Endothelial cell of umbilical vein (primary cell): Measurements from ENCODE around the gene MCM3. TPM values are rescaled to one million over a fixed set of nuclear protein-coding genes. Genes with fewer than 3 reads are reported as not detected.

Experiments
- BruUV-seq: library from RNA; stranded (reverse); fragments of 400-500 nt; replicated peaks from 2 replicates; lab custom pipeline; 2021; lab: Mats Ljungman, UMichigan
- CTCF ChIA-PET: fragments of 300-600, 350-600 bp; sonication (Branson Sonifier 250); formaldehyde crosslinking; loops from one replicate; lab custom pipeline; 2021; ENCODE audit warnings: antibody characterized with exemption, inconsistent platforms; lab: Charles Lee
- POLR2A ChIA-PET: fragments of 300-600, 350-600 bp; sonication (Branson Sonifier 250); formaldehyde crosslinking; loops from one replicate; lab custom pipeline; 2021; ENCODE audit warnings: antibody characterized with exemption, inconsistent platforms; lab: Charles Lee
- DNase-seq: peaks from one replicate; pipeline ENCODE4 v3.0.0-alpha.2; 2011; ENCODE audit warnings: low read depth, low spot score
- FAIRE-seq: peaks from 2 replicates; lab custom pipeline; 2011; peaks lifted over from hg19 to GRCh38; lab: Jason Lieb, UNC
- H2AFZ ChIP-seq: 2 replicates; pipeline ENCODE4 v1.6.0; 2012; ENCODE audit warnings: low read depth, low read length, control low read depth, inconsistent platforms
- H3K27ac ChIP-seq: 2 replicates; pipeline ENCODE4 v1.5.1; 2011; ENCODE audit warnings: low read depth, mild to moderate bottlenecking, control low read depth, low read length, moderate library complexity; ENCODE audit not compliant: insufficient read depth
- H3K27me3 ChIP-seq, 2 experiments: 2 replicates each; pipeline versions ENCODE4 v1.6.0 to v1.6.1; 2011; ENCODE audit warnings: low read length in 2 of 2, mixed read lengths in 1 of 2; ENCODE audit not compliant: control insufficient read depth in 2 of 2, insufficient read depth in 2 of 2
- H3K36me3 ChIP-seq, 2 experiments: 2 replicates in 1 of 2; 3 replicates in 1 of 2; pipeline ENCODE4 v1.5.1; 2011; ENCODE audit warnings: low read length in 2 of 2, mild to moderate bottlenecking in 1 of 2, moderate library complexity in 1 of 2; ENCODE audit not compliant: control insufficient read depth in 2 of 2, insufficient read depth in 2 of 2; ENCODE audit errors: extremely low read depth in 1 of 2
- H3K4me1 ChIP-seq: 3 replicates; pipeline ENCODE4 v1.5.1; 2011; ENCODE audit warnings: mild to moderate bottlenecking, low read length; ENCODE audit not compliant: control insufficient read depth, insufficient read depth; ENCODE audit errors: extremely low read depth
- H3K4me2 ChIP-seq: 2 replicates; pipeline ENCODE4 v1.6.1; 2011; ENCODE audit warnings: low read length, control low read depth, mixed read lengths; ENCODE audit not compliant: insufficient read depth
- H3K4me3 ChIP-seq, 3 experiments: fragments of 200-600 bp in 1 of 3; sonication (generic), shearing (Covaris generic) in 1 of 3; replicated peaks in 1 of 3; 2 replicates each; pipeline ENCODE4 v1.5.1; 2011 to 2016; ENCODE audit warnings: control low read depth in 3 of 3, low read length in 3 of 3, mild to moderate bottlenecking in 2 of 3, inconsistent platforms in 1 of 3, low read depth in 1 of 3, moderate library complexity in 1 of 3; ENCODE audit not compliant: insufficient read depth in 1 of 3
- H3K79me2 ChIP-seq: 2 replicates; pipeline ENCODE4 v1.6.0; 2012; ENCODE audit warnings: low read length, inconsistent platforms; ENCODE audit not compliant: control insufficient read depth, insufficient read depth
- H3K9ac ChIP-seq: replicated peaks from 2 replicates; pipeline ENCODE3; 2011; ENCODE audit warnings: low read length, control low read depth; ENCODE audit not compliant: insufficient read depth; ENCODE audit errors: extremely low read depth
- H3K9me1 ChIP-seq: replicated peaks from 3 replicates; pipeline ENCODE4 v1.6.0; 2011; ENCODE audit warnings: mild to moderate bottlenecking, low read length; ENCODE audit not compliant: control insufficient read depth, insufficient read depth; ENCODE audit errors: extremely low read depth
- H3K9me3 ChIP-seq: replicated peaks from 2 replicates; pipeline ENCODE4 v1.5.1; 2012; ENCODE audit warnings: low read length, inconsistent platforms; ENCODE audit not compliant: control insufficient read depth, insufficient read depth
- H4K20me1 ChIP-seq: replicated peaks from 2 replicates; pipeline ENCODE3; 2011; ENCODE audit warnings: mild to moderate bottlenecking, low read length; ENCODE audit not compliant: control insufficient read depth, insufficient read depth; ENCODE audit errors: extremely low read depth
- EZH2 ChIP-seq: IDR thresholded peaks from 2 replicates; pipeline ENCODE4 v1.6.1; 2012; ENCODE audit warnings: borderline replicate concordance, low read depth, mild to moderate bottlenecking, moderate library complexity, low read length, inconsistent platforms; ENCODE audit not compliant: severe bottlenecking
- FOS ChIP-seq: IDR thresholded peaks from 2 replicates; pipeline ENCODE4 v1.6.1; 2011; ENCODE audit warnings: mild to moderate bottlenecking, low read length, moderate library complexity, borderline replicate concordance; ENCODE audit not compliant: insufficient read depth
- JUN ChIP-seq: IDR thresholded peaks from 2 replicates; pipeline ENCODE4 v1.6.1; 2011; ENCODE audit warnings: borderline replicate concordance, low read depth; ENCODE audit not compliant: insufficient read length, insufficient read depth
- MYC ChIP-seq: IDR thresholded peaks from one replicate; pipeline ENCODE4 v1.6.1; 2011; ENCODE audit warnings: mild to moderate bottlenecking, low read depth, low read length
- POLR2A ChIP-seq: IDR thresholded peaks from 2 replicates; pipeline ENCODE4 v1.6.1; 2012; ENCODE audit warnings: low read depth, mild to moderate bottlenecking, control low read depth, low read length
- POLR2AphosphoS5 ChIP-seq: IDR thresholded peaks from 2 replicates; pipeline ENCODE4 v1.6.1; 2012; ENCODE audit warnings: low read depth, mild to moderate bottlenecking, control low read depth, low read length, moderate library complexity; ENCODE audit not compliant: insufficient read depth
- dilution Hi-C: fragments of 300-500 bp; cut with MboI; formaldehyde crosslinking; loops from one replicate; pipeline ENCODE4 v1.15.0; 2019; ENCODE audit warnings: low sequenced_read_pairs; ENCODE audit not compliant: extremely low pct_ligation_motif_present
- intact Hi-C: fragments of 100-400 bp; cut with micrococcal nuclease; formaldehyde crosslinking; loops from one replicate; pipeline ENCODE4 v1.10.0; 2022
- polyA plus RNA-seq, 4 experiments: library from polyadenylated mRNA; depleted of rRNA in 3 of 4; stranded (reverse) in 3 of 4; unstranded in 1 of 4; fragments of >200 nt; gene quantifications; 2 replicates each; pipeline versions ENCODE4 v1.2.1 to v1.2.3, GENCODE V29; 2011 to 2012; ENCODE audit warnings: missing spikeins in 1 of 4
- total RNA-seq: library from RNA; stranded (reverse); gene quantifications from 2 replicates; pipeline ENCODE4 v1.2.3, GENCODE V29; 2021
- TF ChIP-seq, protein P1 (sequence below), 2 donors: IDR thresholded peaks; 1 replicate in 1 of 2; 2 replicates in 1 of 2; pipeline ENCODE4 v1.5.1; 2011; ENCODE audit warnings: low read length in 2 of 2, mild to moderate bottlenecking in 2 of 2, moderate library complexity in 2 of 2, control low read depth in 1 of 2, inconsistent platforms in 1 of 2, low read depth in 1 of 2; ENCODE audit not compliant: insufficient read depth in 1 of 2; ENCODE audit errors: extremely low read depth in 1 of 2
- TF ChIP-seq, protein P2 (sequence below): IDR thresholded peaks from 2 replicates; pipeline ENCODE4 v1.6.1; 2011; ENCODE audit not compliant: insufficient read depth, insufficient read length

The MCM3 gene
- total and polyA plus RNA-seq, 2 donors (not counting 3 experiments of a cell fraction or from before 2014, with no cell fraction given), result 57.2 to 81.6 TPM

DNA sequence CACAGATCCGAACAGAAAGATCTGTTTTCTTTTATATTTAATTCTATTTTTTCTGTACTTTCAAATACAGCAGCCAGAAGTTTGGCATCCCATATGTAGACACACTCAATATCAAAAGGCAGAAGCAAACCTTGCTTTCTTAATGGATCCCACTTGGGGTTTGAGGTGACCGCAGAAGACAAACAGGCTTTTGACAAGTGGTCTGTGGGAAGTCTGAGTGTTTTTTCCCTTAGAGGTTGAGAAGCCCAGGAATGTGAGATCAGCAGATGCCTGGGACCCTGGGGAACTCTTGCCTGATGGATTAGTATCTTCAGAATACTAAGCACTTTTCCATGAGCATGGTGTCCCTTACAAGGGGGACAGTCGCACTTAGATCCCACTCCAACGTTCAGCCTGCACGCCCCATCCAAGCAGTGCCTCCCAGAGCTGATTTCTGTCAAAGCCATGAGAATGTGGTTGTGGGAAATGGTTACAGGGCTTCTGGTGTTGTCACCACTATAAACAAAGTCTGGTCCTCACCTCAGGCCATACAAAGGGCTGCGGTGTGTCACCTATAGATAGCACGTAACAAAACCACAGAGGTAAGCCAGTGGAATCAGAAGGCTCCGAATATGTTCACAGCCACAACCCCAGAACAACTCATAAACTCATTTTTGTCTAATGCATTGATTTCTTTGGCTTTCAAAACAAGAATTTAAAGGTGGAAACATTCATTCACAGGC is 53.0 kb downstream of the MCM3 start:
- Histone ChIP-seq H3K4me3 (no peak overlapping the region), H3K27me3 (no peaks in the 10 kb centered on the region), H4K20me1 (no peaks in the 10 kb centered on the region), H3K79me2 (no peaks in the 10 kb centered on the region), H3K27ac (no peak overlapping the region), H2AFZ (no peak overlapping the region), H3K9me1 (no peaks in the 10 kb centered on the region), H3K4me2 (no peak overlapping the region), H3K4me1 (no peaks in the 10 kb centered on the region), H3K9ac (no peak overlapping the region), H3K9me3 (no peaks in the 10 kb centered on the region), H3K36me3 (no peaks in the 10 kb centered on the region)
- BruUV-seq, result no TSS peak
- TF ChIP-seq POLR2A (no peak), JUN (no peak), EZH2 (no peak), POLR2AphosphoS5 (no peak), FOS (no peak), MYC (no peak)
- TF ChIP-seq, protein P1, sequence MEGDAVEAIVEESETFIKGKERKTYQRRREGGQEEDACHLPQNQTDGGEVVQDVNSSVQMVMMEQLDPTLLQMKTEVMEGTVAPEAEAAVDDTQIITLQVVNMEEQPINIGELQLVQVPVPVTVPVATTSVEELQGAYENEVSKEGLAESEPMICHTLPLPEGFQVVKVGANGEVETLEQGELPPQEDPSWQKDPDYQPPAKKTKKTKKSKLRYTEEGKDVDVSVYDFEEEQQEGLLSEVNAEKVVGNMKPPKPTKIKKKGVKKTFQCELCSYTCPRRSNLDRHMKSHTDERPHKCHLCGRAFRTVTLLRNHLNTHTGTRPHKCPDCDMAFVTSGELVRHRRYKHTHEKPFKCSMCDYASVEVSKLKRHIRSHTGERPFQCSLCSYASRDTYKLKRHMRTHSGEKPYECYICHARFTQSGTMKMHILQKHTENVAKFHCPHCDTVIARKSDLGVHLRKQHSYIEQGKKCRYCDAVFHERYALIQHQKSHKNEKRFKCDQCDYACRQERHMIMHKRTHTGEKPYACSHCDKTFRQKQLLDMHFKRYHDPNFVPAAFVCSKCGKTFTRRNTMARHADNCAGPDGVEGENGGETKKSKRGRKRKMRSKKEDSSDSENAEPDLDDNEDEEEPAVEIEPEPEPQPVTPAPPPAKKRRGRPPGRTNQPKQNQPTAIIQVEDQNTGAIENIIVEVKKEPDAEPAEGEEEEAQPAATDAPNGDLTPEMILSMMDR (IDR thresholded peaks at IDR 0.05; ENCODE audit: extremely low read depth in 1 of 2, insufficient read depth in 1 of 2, low read depth in 1 of 2, low read length in 2 of 2), result no peak
- TF ChIP-seq, protein P2, sequence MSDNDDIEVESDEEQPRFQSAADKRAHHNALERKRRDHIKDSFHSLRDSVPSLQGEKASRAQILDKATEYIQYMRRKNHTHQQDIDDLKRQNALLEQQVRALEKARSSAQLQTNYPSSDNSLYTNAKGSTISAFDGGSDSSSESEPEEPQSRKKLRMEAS, result no peak
- CTCF ChIA-PET, result interaction anchor here (1.4 to 1.7 kb wide), 2 partner anchors 24 to 32 kb away, joined by 4 read pairs; no protein-coding TSS in a partner anchor
- DNase-seq (no peak), FAIRE-seq (no peak)
- intact Hi-C loops, result loop anchor here (10.0 kb wide), 1 partner anchor 377 kb away; no protein-coding TSS in a partner anchor
- dilution Hi-C loops, result no loop called here
- POLR2A ChIA-PET, result no interaction called here
